NB4 (cell line): ENCODE results near the gene SVIP.

ENCODE experiments used
- CTCF ChIP-seq: IDR thresholded peaks from one replicate; pipeline ENCODE4 v1.5.1; 2012; ENCODE audit warnings: low read depth, low read length
- MAX ChIP-seq: IDR thresholded peaks from 2 replicates; pipeline ENCODE4 v1.6.1; 2011; ENCODE audit warnings: low read depth, low read length
- MYC ChIP-seq: IDR thresholded peaks from 2 replicates; pipeline ENCODE4 v1.6.1; 2011; ENCODE audit warnings: low read depth, low read length
- POLR2A ChIP-seq: IDR thresholded peaks from 2 replicates; pipeline ENCODE4 v1.6.1; 2011; ENCODE audit warnings: mild to moderate bottlenecking; ENCODE audit not compliant: insufficient read length; ENCODE audit errors: extremely low read depth

DNA sequence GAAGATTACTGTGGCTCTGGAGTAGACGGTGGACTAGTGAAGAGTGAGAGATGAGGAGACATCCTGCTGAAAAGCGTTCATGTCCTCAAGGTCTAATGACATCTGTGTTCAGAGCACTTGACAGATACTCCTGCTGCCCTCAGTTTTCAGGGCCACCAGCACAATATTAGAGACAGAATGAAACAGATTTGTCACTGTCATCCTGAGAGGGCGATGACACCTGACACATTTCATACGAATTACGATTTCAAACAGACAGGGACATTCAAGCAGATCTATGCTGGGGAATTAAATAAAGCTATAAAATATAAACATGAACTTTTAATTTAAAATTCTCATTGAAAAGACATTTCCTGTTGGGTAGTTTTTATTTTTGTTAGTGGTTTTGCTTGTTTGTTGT lies 29.1 kb downstream of the SVIP start:
- TF ChIP-seq CTCF (no peak), POLR2A (no peak), MAX (no peak), MYC (no peak)
